H1 (cell line): ENCODE measurements around the gene PTX4. TPM values are rescaled to one million over a fixed set of nuclear protein-coding genes. Genes with fewer than 3 reads are reported as not detected.
A peak's percentile ranks its signal among the peaks of the same experiment; 100 is the strongest.

ENCODE experiments used
- CTCF ChIA-PET: fragments of 300-600 bp; sonication (Branson Sonifier 250); formaldehyde crosslinking; loops from one replicate; lab custom pipeline; 2021; ENCODE audit not compliant: partially characterized antibody; lab: Charles Lee
- POLR2A ChIA-PET: fragments of 300-600 bp; sonication (Branson Sonifier 250); formaldehyde crosslinking; loops from one replicate; lab custom pipeline; 2021; ENCODE audit warnings: inconsistent platforms; ENCODE audit not compliant: partially characterized antibody; lab: Charles Lee
- DNase-seq, 2 experiments: peaks; one replicate each; pipeline versions ENCODE4 v3.0.0 to v3.0.0-alpha.2; 2010 to 2022; ENCODE audit warnings: low spot score in 2 of 2, low read depth in 1 of 2, mixed read lengths in 1 of 2
- FAIRE-seq: peaks from 2 replicates; lab custom pipeline; 2011; peaks lifted over from hg19 to GRCh38; lab: Jason Lieb, UNC
- H2AFZ ChIP-seq: 2 replicates; pipeline ENCODE4 v1.8.1; 2012; ENCODE audit warnings: low read length, inconsistent platforms
- H2AK5ac ChIP-seq: 2 replicates; pipeline ENCODE4 v1.6.1; 2013; ENCODE audit warnings: low read depth, low read length
- H2BK120ac ChIP-seq: replicated peaks from 2 replicates; pipeline ENCODE3; 2013; ENCODE audit warnings: low read depth, low read length, inconsistent platforms
- H2BK12ac ChIP-seq: 2 replicates; pipeline ENCODE4 v1.6.1; 2013; ENCODE audit warnings: low read depth, low read length
- H2BK15ac ChIP-seq: 2 replicates; pipeline ENCODE4 v1.6.1; 2013; ENCODE audit warnings: low read length
- H2BK20ac ChIP-seq: 2 replicates; pipeline ENCODE4 v1.6.1; 2013; ENCODE audit warnings: low read length
- H2BK5ac ChIP-seq: 2 replicates; pipeline ENCODE4 v1.6.1; 2013; ENCODE audit warnings: low read depth, low read length
- H3K14ac ChIP-seq: 2 replicates; pipeline ENCODE4 v1.6.1; 2013; ENCODE audit warnings: inconsistent platforms; ENCODE audit not compliant: insufficient read length
- H3K18ac ChIP-seq: 2 replicates; pipeline ENCODE4 v1.6.1; 2013; ENCODE audit warnings: low read length; ENCODE audit errors: extremely low read depth
- H3K23ac ChIP-seq: 2 replicates; pipeline ENCODE4 v1.6.1; 2013; ENCODE audit warnings: inconsistent platforms; ENCODE audit not compliant: insufficient read length
- H3K23me2 ChIP-seq: 2 replicates; pipeline ENCODE4 v1.6.1; 2013; ENCODE audit warnings: low read depth, low read length
- H3K27ac ChIP-seq: 2 replicates; pipeline ENCODE4 v1.6.1; 2011; ENCODE audit warnings: low read depth, low read length, inconsistent platforms
- H3K27me3 ChIP-seq, 4 experiments: replicated peaks in 1 of 4; 1 replicate in 1 of 4; 2 replicates in 3 of 4; pipeline versions ENCODE4 v1.6.1 to v1.8.1; 2011 to 2013; ENCODE audit warnings: low read length in 3 of 4, mild to moderate bottlenecking in 3 of 4, inconsistent platforms in 2 of 4, mixed read lengths in 2 of 4, moderate library complexity in 1 of 4; ENCODE audit not compliant: control insufficient read depth in 3 of 4, insufficient read depth in 3 of 4; ENCODE audit errors: extremely low read depth in 1 of 4
- H3K36me3 ChIP-seq, 4 experiments: 2 replicates each; pipeline versions ENCODE4 v1.6.1 to v1.8.1; 2011 to 2013; ENCODE audit warnings: mild to moderate bottlenecking in 4 of 4, low read length in 3 of 4, moderate library complexity in 2 of 4, control low read depth in 1 of 4, inconsistent platforms in 1 of 4; ENCODE audit not compliant: insufficient read depth in 4 of 4, control insufficient read depth in 2 of 4
- H3K4ac ChIP-seq: replicated peaks from 2 replicates; pipeline ENCODE3; 2013; ENCODE audit warnings: low read length, low read depth, mixed read lengths, inconsistent platforms; ENCODE audit not compliant: insufficient read length
- H3K4me1 ChIP-seq, 4 experiments: replicated peaks in 1 of 4; 1 replicate in 1 of 4; 2 replicates in 3 of 4; pipeline versions ENCODE4 v1.6.1 to v1.8.1; 2011 to 2013; ENCODE audit warnings: low read length in 3 of 4, inconsistent platforms in 2 of 4, mixed read lengths in 1 of 4; ENCODE audit not compliant: insufficient read depth in 4 of 4, control insufficient read depth in 3 of 4
- H3K4me2 ChIP-seq, 2 experiments: 2 replicates each; pipeline versions ENCODE4 v1.6.1 to v1.8.1; 2011 to 2013; ENCODE audit warnings: low read depth in 2 of 2, low read length in 2 of 2, control low read depth in 1 of 2, inconsistent platforms in 1 of 2, mild to moderate bottlenecking in 1 of 2; ENCODE audit not compliant: insufficient read depth in 1 of 2
- H3K4me3 ChIP-seq, 4 experiments: fragments of 200-600, 300-600 bp in 1 of 4; sonication (generic), shearing (Covaris generic), sonication (Bioruptor Twin) in 1 of 4; 2 replicates each; pipeline versions ENCODE4 v1.5.1 to v1.8.1; 2011 to 2016; ENCODE audit warnings: low read length in 4 of 4, low read depth in 3 of 4, control low read depth in 2 of 4, inconsistent platforms in 2 of 4, mild to moderate bottlenecking in 2 of 4, mixed read lengths in 1 of 4, moderate library complexity in 1 of 4; ENCODE audit not compliant: insufficient read depth in 2 of 4; ENCODE audit errors: extremely low read depth in 1 of 4
- H3K56ac ChIP-seq: replicated peaks from 2 replicates; pipeline ENCODE3; 2013; ENCODE audit warnings: low read depth, mild to moderate bottlenecking, mixed read lengths, low read length, inconsistent platforms; ENCODE audit not compliant: insufficient read length
- H3K79me1 ChIP-seq: 2 replicates; pipeline ENCODE4 v1.6.1; 2013; ENCODE audit warnings: low read depth, low read length, control low read depth
- H3K79me2 ChIP-seq, 2 experiments: 2 replicates each; pipeline versions ENCODE4 v1.6.1 to v1.8.1; 2012 to 2013; ENCODE audit warnings: low read length in 2 of 2, mild to moderate bottlenecking in 2 of 2, inconsistent platforms in 1 of 2; ENCODE audit not compliant: insufficient read depth in 2 of 2, control insufficient read depth in 1 of 2
- H3K9ac ChIP-seq, 4 experiments: replicated peaks in 1 of 4; 1 replicate in 1 of 4; 2 replicates in 3 of 4; pipeline versions ENCODE4 v1.6.1 to v1.8.1; 2011 to 2013; ENCODE audit warnings: low read depth in 3 of 4, low read length in 3 of 4, control low read depth in 2 of 4, mild to moderate bottlenecking in 2 of 4, moderate library complexity in 2 of 4, inconsistent platforms in 1 of 4; ENCODE audit errors: extremely low read depth in 1 of 4
- H3K9me3 ChIP-seq, 2 experiments: 2 replicates each; pipeline versions ENCODE4 v1.6.1 to v1.8.1; 2012 to 2013; ENCODE audit warnings: mild to moderate bottlenecking in 2 of 2, moderate library complexity in 2 of 2, control low read depth in 1 of 2, inconsistent platforms in 1 of 2, low read depth in 1 of 2, low read length in 1 of 2, mixed read lengths in 1 of 2; ENCODE audit not compliant: insufficient read depth in 2 of 2
- H4K20me1 ChIP-seq, 2 experiments: replicated peaks in 1 of 2; 2 replicates each; pipeline versions ENCODE3 to v1.8.1; 2011 to 2013; ENCODE audit warnings: inconsistent platforms in 2 of 2, low read length in 2 of 2, mild to moderate bottlenecking in 1 of 2; ENCODE audit not compliant: insufficient read depth in 2 of 2, control insufficient read depth in 1 of 2
- H4K5ac ChIP-seq: 2 replicates; pipeline ENCODE4 v1.6.1; 2013; ENCODE audit warnings: low read length, low read depth, mixed read lengths, inconsistent platforms; ENCODE audit not compliant: insufficient read length
- H4K8ac ChIP-seq: 2 replicates; pipeline ENCODE4 v1.8.0; 2013; ENCODE audit warnings: mild to moderate bottlenecking, moderate library complexity, low read length, inconsistent platforms; ENCODE audit not compliant: insufficient read depth; ENCODE audit errors: extremely low read depth
- H4K91ac ChIP-seq: replicated peaks from 2 replicates; pipeline ENCODE3; 2013; ENCODE audit warnings: low read length, mixed read lengths, inconsistent platforms; ENCODE audit not compliant: insufficient read length
- MAFK ChIP-seq: IDR thresholded peaks from 2 replicates; pipeline ENCODE4 v1.6.1; 2012; ENCODE audit warnings: low read depth, mild to moderate bottlenecking, improper control_type of control experiment, low read length
- SIX5 ChIP-seq: IDR thresholded peaks from 2 replicates; pipeline ENCODE4 v1.6.1; 2011; ENCODE audit warnings: mild to moderate bottlenecking, low read depth, low read length
- WGBS, 2 experiments: shearing (Covaris generic) in 1 of 2; methylation state at CpG; one replicate each; pipeline versions ENCODE4 v1.1.6 to v1.1.7; 2013 to 2015; ENCODE audit warnings: low lambda C conversion rate in 2 of 2, mixed read lengths in 2 of 2, inconsistent platforms in 1 of 2, low coverage in 1 of 2, missing lambda C conversion rate in 1 of 2; ENCODE audit not compliant: insufficient replicate concordance in 2 of 2, insufficient coverage in 1 of 2, insufficient read length in 1 of 2; ENCODE audit errors: extremely low coverage in 1 of 2, missing lambda C conversion rate in 1 of 2; 5-methylcytosine and 5-hydroxymethylcytosine counted together
- polyA plus RNA-seq, 7 experiments: library from polyadenylated mRNA; depleted of rRNA in 3 of 7; stranded (reverse) in 5 of 7; unstranded in 2 of 7; fragments of >200 nt in 5 of 7; fragments of 200-250 nt in 2 of 7; gene quantifications; 1 replicate in 5 of 7; 2 replicates in 1 of 7; 4 replicates in 1 of 7; pipeline versions ENCODE4 v1.2.1 to v1.2.3, GENCODE V29; 2011 to 2013; ENCODE audit warnings: missing spikeins in 2 of 7, mixed read lengths in 2 of 7
- total RNA-seq: library from RNA; stranded (reverse); fragmentation: NEBNext Ultra II Directional; extraction: Animal tissue kit (Norgen Biotek cat#: 25700); gene quantifications from 2 replicates; pipeline ENCODE4 v1.2.1, GENCODE V29; 2021

Gene PTX4
- total and polyA plus RNA-seq, 2 of the 8 experiments (the other 6 are each of a cell fraction or from before 2014, with no cell fraction given): not detected

DNA sequence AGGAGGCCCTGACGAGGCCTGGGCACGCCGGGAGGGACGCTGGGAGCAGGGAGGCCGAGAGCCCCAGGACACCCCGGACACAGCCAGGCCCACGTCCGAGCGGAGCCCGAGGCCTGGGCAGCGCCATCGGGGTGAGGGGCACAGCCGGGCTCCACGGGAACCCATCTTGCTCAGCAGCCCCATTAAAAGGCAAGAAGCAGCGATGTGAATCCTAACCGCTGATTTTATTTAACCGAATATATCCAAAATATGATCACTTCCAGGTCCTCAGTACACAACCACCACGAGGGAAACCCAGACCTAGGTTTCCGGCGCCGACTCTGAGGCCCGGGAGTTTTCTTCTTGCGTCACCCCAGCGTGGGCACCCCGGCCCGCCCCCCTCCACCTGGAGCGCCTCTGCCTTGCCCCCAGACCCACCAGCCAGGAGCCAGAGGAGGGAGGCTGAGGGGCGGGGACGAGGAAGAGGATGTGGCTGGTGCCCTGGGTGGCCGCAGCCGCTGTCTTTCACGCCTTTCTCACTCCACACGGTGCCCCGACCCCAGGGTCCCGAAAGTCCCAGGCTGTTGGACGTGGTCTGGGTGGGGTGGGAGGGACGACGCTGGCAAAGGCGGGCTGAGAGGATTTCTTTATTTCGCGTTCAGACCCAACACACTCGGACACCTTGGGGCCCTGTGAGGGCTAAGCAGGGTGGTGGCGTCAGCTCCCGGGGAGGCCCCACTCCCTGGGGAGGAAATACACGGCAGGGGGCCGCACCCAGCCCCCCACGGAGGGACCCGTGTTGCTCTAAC is 43.8 kb downstream of the PTX4 start:
- no peak overlapping the region for H4K5ac ChIP-seq
- no peak overlapping the region for H3K4me2 ChIP-seq
- H3K27me3 ChIP-seq: no peaks in the 10 kb centered on the region
- no peak overlapping the region for H2BK20ac ChIP-seq
- no peaks in the 10 kb centered on the region for H3K23me2 ChIP-seq
- H3K79me2 ChIP-seq: no peaks in the 10 kb centered on the region
- no peak overlapping the region for H3K4me3 ChIP-seq
- H3K36me3 ChIP-seq: peaks cover 0 to 21% (median 3%) of the 10 kb centered on the region in 4 experiments; a peak in 3 of 8 replicates
- DNase-seq (no peak), FAIRE-seq (no peak)
- no peak overlapping the region for H4K91ac ChIP-seq
- H3K23ac ChIP-seq: no peak overlapping the region
- H3K79me1 ChIP-seq: no peaks in the 10 kb centered on the region
- H2BK12ac ChIP-seq: no peak overlapping the region
- 88% methylated on average over 34 of the region's 48 CpGs; no CpG with 5 or more reads in 1 of the 2 experiments for WGBS, 2 experiments
- ChIA-PET CTCF (interaction anchor here (1.4 to 3.9 kb wide), 5 partner anchors 11 to 80 kb away, joined by 3 to 20 read pairs (median 5); no protein-coding TSS in a partner anchor), POLR2A (interaction anchor here (1.2 to 2.0 kb wide), 6 partner anchors 8 to 69 kb away, joined by 3 to 6 read pairs (median 4); partner anchors contain the start of genes PERCC1 and TELO2)
- H2AFZ ChIP-seq: no peak overlapping the region
- H3K14ac ChIP-seq: no peak overlapping the region
- no peak overlapping the region for H2BK5ac ChIP-seq
- no peak overlapping the region for H3K56ac ChIP-seq
- H3K27ac ChIP-seq: no peak overlapping the region
- TF ChIP-seq SIX5 (no peak), MAFK (no peak)
- no peak overlapping the region for H3K9ac ChIP-seq
- H3K9me3 ChIP-seq: no peaks in the 10 kb centered on the region
- H3K18ac ChIP-seq: no peak overlapping the region
- no peak overlapping the region for H2AK5ac ChIP-seq
- H4K8ac ChIP-seq: peak overlapping the region; percentile 92; the same call in 1 of the 2 replicates
- peaks cover 0 to 7% of the 10 kb centered on the region in 2 experiments for H4K20me1 ChIP-seq
- H3K4ac ChIP-seq: no peak overlapping the region
- no peaks in the 10 kb centered on the region for H3K4me1 ChIP-seq
- no peak overlapping the region for H2BK120ac ChIP-seq
- H2BK15ac ChIP-seq: no peak overlapping the region
